Chondrocyte (in vitro differentiated cells): ENCODE measurements around the gene POLG. TPM values are rescaled to one million over a fixed set of nuclear protein-coding genes. Genes with fewer than 3 reads are reported as not detected.

Experiments
- DNase-seq: peaks from one replicate; pipeline ENCODE4 v3.0.0; 2021; ENCODE audit warnings: mixed read lengths, low spot score
- H3K27ac Mint-ChIP-seq: one replicate; pipeline ENCODE4 v1.8.0; 2021; ENCODE audit warnings: mild to moderate bottlenecking, moderate library complexity, mixed read lengths; ENCODE audit not compliant: unreplicated experiment
- H3K27me3 Mint-ChIP-seq: 2 replicates; pipeline ENCODE4 v1.8.0; 2021; ENCODE audit warnings: low read depth, mixed read lengths
- H3K36me3 Mint-ChIP-seq: 2 replicates; pipeline ENCODE4 v1.8.0; 2021; ENCODE audit warnings: low read depth, mixed read lengths
- H3K4me1 Mint-ChIP-seq: 2 replicates; pipeline ENCODE4 v1.8.0; 2021; ENCODE audit warnings: low read depth, mild to moderate bottlenecking, mixed read lengths
- H3K4me3 Mint-ChIP-seq: one replicate; pipeline ENCODE4 v1.8.0; 2021; ENCODE audit warnings: mild to moderate bottlenecking, moderate library complexity, mixed read lengths; ENCODE audit not compliant: unreplicated experiment
- H3K9me3 Mint-ChIP-seq: 2 replicates; pipeline ENCODE4 v1.8.0; 2021; ENCODE audit warnings: low read depth, mixed read lengths
- CTCF ChIP-seq: fragments of 200-600 bp; sonication (generic); IDR thresholded peaks from 2 replicates; pipeline ENCODE4 v1.5.0; 2021; ENCODE audit warnings: antibody characterized with exemption, mild to moderate bottlenecking, moderate library complexity
- total RNA-seq: library from RNA; stranded (reverse); gene quantifications from 3 replicates; pipeline ENCODE4 v1.2.1, GENCODE V29; 2021

Gene POLG
- total RNA-seq, 1 donor from 2014 or later = 49.7 TPM

GRCh38 chr15:89362203-89363101, 27.8 kb upstream of the POLG start:
- no peak for TF ChIP-seq CTCF
- H3K4me1 Mint-ChIP-seq = peaks cover 14% of the 10 kb centered on the region
- no peak overlapping the region for H3K27ac Mint-ChIP-seq
- H3K36me3 Mint-ChIP-seq = no peaks in the 10 kb centered on the region
- H3K4me3 Mint-ChIP-seq = no peak overlapping the region
- H3K27me3 Mint-ChIP-seq = peaks cover 76% of the 10 kb centered on the region
- DNase-seq = no peak
- no peaks in the 10 kb centered on the region for H3K9me3 Mint-ChIP-seq

- H3K36me3 Mint-ChIP-seq = no peaks in the 10 kb centered on the region
- no peak for DNase-seq
- H3K9me3 Mint-ChIP-seq = no peaks in the 10 kb centered on the region
- H3K4me3 Mint-ChIP-seq = no peak overlapping the region
- H3K27me3 Mint-ChIP-seq = peaks cover 76% of the 10 kb centered on the region
- TF ChIP-seq CTCF = no peak
- no peak overlapping the region for H3K27ac Mint-ChIP-seq
- H3K4me1 Mint-ChIP-seq = peaks cover 11% of the 10 kb centered on the region
Observed at GRCh38 chr15:89361451-89362202, 27.0 kb upstream of the POLG start.

GRCh38 chr15:89360294-89360971, 25.8 kb upstream of the POLG start:
- peaks cover 76% of the 10 kb centered on the region for H3K27me3 Mint-ChIP-seq
- no peaks in the 10 kb centered on the region for H3K9me3 Mint-ChIP-seq
- DNase-seq = no peak
- H3K4me1 Mint-ChIP-seq = peaks cover 11% of the 10 kb centered on the region
- no peak for TF ChIP-seq CTCF
- H3K27ac Mint-ChIP-seq = no peak overlapping the region
- no peak overlapping the region for H3K4me3 Mint-ChIP-seq
- H3K36me3 Mint-ChIP-seq = no peaks in the 10 kb centered on the region

GRCh38 chr15:89359471-89360293, 25.1 kb upstream of the POLG start:
- DNase-seq = no peak
- Mint-ChIP-seq H3K4me1 (peaks cover 11% of the 10 kb centered on the region), H3K27me3 (peaks cover 74% of the 10 kb centered on the region), H3K36me3 (no peaks in the 10 kb centered on the region), H3K4me3 (no peak overlapping the region), H3K27ac (no peak overlapping the region), H3K9me3 (no peaks in the 10 kb centered on the region)
- TF ChIP-seq CTCF = no peak
